ENCODE measurements around the gene BARX1.
"Not testable (repeated sequence)": the region's sequence is repeated elsewhere in the genome, so short reads cannot be mapped to it uniquely, and the experiment has no call there.

BARX1 gene

GRCh38 chr9:93965830-93966577 lies 10.8 kb upstream of the BARX1 start:
- DNase-seq (ENCODE audit: low read depth): no peak

- no peak for DNase-seq (ENCODE audit: low read depth)
Measured at GRCh38 chr9:93964685-93965084, 9.5 kb upstream of the BARX1 start.

GRCh38 chr9:93963969-93964368 lies 8.8 kb upstream of the BARX1 start:
- DNase-seq (ENCODE audit: low read depth): no peak

- DNase-seq (ENCODE audit: low read depth): not testable (repeated sequence)
Measured at GRCh38 chr9:93963489-93963888, 8.3 kb upstream of the BARX1 start.

GRCh38 chr9:93962561-93963440 lies 7.6 kb upstream of the BARX1 start:
- DNase-seq (ENCODE audit: low read depth): peak; percentile 78

GRCh38 chr9:93962017-93962416 lies 6.9 kb upstream of the BARX1 start:
- DNase-seq (ENCODE audit: low read depth): no peak

GRCh38 chr9:93960971-93961841 lies 6.1 kb upstream of the BARX1 start:
- DNase-seq (ENCODE audit: low read depth): no peak

- no peak for DNase-seq (ENCODE audit: low read depth)
Measured at GRCh38 chr9:93960221-93960970, 5.2 kb upstream of the BARX1 start.

GRCh38 chr9:93959739-93960154 lies 4.6 kb upstream of the BARX1 start:
- DNase-seq (ENCODE audit: low read depth): no peak

- DNase-seq (ENCODE audit: low read depth): no peak
Measured at GRCh38 chr9:93958819-93959682, 3.9 kb upstream of the BARX1 start.

- DNase-seq (ENCODE audit: low read depth): no peak
Measured at GRCh38 chr9:93958121-93958818, 3.1 kb upstream of the BARX1 start.

- no peak for DNase-seq (ENCODE audit: low read depth)
Measured at GRCh38 chr9:93955981-93956784, 1.0 kb upstream of the BARX1 start.

- no peak for DNase-seq (ENCODE audit: low read depth)
Measured at GRCh38 chr9:93954434-93955061, 607 bp downstream of the BARX1 start.

GRCh38 chr9:93953496-93954433 lies 1.4 kb downstream of the BARX1 start:
- DNase-seq (ENCODE audit: low read depth): no peak

GRCh38 chr9:93952784-93953495 lies 2.2 kb downstream of the BARX1 start:
- no peak for DNase-seq (ENCODE audit: low read depth)

GRCh38 chr9:93952119-93952783 lies 2.9 kb downstream of the BARX1 start:
- no peak for DNase-seq (ENCODE audit: low read depth)
